Astrocyte (in vitro differentiated cells and primary cell): ENCODE data around the gene CHRNB2.

Source experiments
- EZH2 ChIP-seq: IDR thresholded peaks from 2 replicates; pipeline ENCODE4 v1.6.1; 2012; ENCODE audit warnings: mild to moderate bottlenecking, low read length, inconsistent platforms; ENCODE audit not compliant: insufficient read depth
- TF ChIP-seq, protein P1 (sequence below): IDR thresholded peaks from 2 replicates; pipeline ENCODE4 v1.5.1; 2011; ENCODE audit warnings: low read depth, mild to moderate bottlenecking, inconsistent platforms, low read length, moderate library complexity; ENCODE audit not compliant: insufficient read depth

DNA sequence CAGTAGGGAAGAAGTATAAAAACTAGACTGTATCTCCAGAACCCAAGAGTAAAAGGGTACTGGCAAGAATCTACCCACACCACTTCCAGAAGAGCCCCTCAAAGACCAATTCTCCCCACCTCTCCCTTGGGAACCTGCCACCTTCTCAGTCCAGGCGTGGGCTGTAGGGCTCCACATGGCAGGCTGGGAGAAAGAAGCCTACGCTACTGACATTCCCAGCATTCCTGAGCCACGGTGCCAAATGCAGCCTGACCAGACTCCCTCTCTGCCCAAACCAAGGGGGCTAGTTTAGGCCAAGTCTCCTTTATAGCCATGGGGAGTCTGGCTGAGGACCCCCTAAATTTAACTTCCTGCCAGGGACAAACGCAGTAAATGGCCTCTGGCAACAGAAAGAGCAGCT lies 11.2 kb upstream of the CHRNB2 start:
- no peak for TF ChIP-seq EZH2
- TF ChIP-seq, protein P1, sequence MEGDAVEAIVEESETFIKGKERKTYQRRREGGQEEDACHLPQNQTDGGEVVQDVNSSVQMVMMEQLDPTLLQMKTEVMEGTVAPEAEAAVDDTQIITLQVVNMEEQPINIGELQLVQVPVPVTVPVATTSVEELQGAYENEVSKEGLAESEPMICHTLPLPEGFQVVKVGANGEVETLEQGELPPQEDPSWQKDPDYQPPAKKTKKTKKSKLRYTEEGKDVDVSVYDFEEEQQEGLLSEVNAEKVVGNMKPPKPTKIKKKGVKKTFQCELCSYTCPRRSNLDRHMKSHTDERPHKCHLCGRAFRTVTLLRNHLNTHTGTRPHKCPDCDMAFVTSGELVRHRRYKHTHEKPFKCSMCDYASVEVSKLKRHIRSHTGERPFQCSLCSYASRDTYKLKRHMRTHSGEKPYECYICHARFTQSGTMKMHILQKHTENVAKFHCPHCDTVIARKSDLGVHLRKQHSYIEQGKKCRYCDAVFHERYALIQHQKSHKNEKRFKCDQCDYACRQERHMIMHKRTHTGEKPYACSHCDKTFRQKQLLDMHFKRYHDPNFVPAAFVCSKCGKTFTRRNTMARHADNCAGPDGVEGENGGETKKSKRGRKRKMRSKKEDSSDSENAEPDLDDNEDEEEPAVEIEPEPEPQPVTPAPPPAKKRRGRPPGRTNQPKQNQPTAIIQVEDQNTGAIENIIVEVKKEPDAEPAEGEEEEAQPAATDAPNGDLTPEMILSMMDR: no peak
